Keratinocyte (primary cell): ENCODE measurements around the gene PTPRT. TPM values are rescaled to one million over a fixed set of nuclear protein-coding genes. Genes with fewer than 3 reads are reported as not detected.

ENCODE experiments used
- DNase-seq: peaks from one replicate; pipeline ENCODE4 v3.0.0-alpha.2; 2011; ENCODE audit warnings: low read depth, missing footprints, low spot score
- FAIRE-seq: peaks from 2 replicates; lab custom pipeline; 2011; peaks lifted over from hg19 to GRCh38; lab: Jason Lieb, UNC
- H2AFZ ChIP-seq: 2 replicates; pipeline ENCODE4 v1.6.0; 2012; ENCODE audit warnings: low read length, control low read depth, inconsistent platforms; ENCODE audit not compliant: control insufficient read depth
- H3K27ac ChIP-seq: 2 replicates; pipeline ENCODE4 v1.5.1; 2011; ENCODE audit warnings: low read length; ENCODE audit not compliant: control insufficient read depth, insufficient read depth
- H3K27me3 ChIP-seq: 3 replicates; pipeline ENCODE4 v1.6.0; 2011; ENCODE audit warnings: low read length; ENCODE audit not compliant: control insufficient read depth, insufficient read depth; ENCODE audit errors: extremely low read depth
- H3K36me3 ChIP-seq, 2 experiments: 2 replicates in 1 of 2; 3 replicates in 1 of 2; pipeline ENCODE4 v1.5.1; 2011; ENCODE audit warnings: low read length in 2 of 2, mild to moderate bottlenecking in 1 of 2; ENCODE audit not compliant: control insufficient read depth in 2 of 2, insufficient read depth in 2 of 2; ENCODE audit errors: extremely low read depth in 1 of 2
- H3K4me1 ChIP-seq: 3 replicates; pipeline ENCODE4 v1.5.1; 2011; ENCODE audit warnings: low read length; ENCODE audit not compliant: control insufficient read depth, insufficient read depth; ENCODE audit errors: extremely low read depth
- H3K4me2 ChIP-seq: 3 replicates; pipeline ENCODE4 v1.6.0; 2011; ENCODE audit warnings: low read depth, low read length; ENCODE audit not compliant: control insufficient read depth, insufficient read depth; ENCODE audit errors: extremely low read depth
- H3K4me3 ChIP-seq, 3 experiments: fragments of 200-600 bp in 1 of 3; sonication (generic) in 1 of 3; 2 replicates in 2 of 3; 3 replicates in 1 of 3; pipeline ENCODE4 v1.5.1; 2011 to 2016; ENCODE audit warnings: low read length in 3 of 3, mild to moderate bottlenecking in 3 of 3, control low read depth in 2 of 3, inconsistent platforms in 1 of 3, low read depth in 1 of 3, mixed read lengths in 1 of 3, mixed run types in 1 of 3, moderate library complexity in 1 of 3; ENCODE audit not compliant: control insufficient read depth in 2 of 3, insufficient read depth in 2 of 3; ENCODE audit errors: extremely low read depth in 1 of 3
- H3K79me2 ChIP-seq: 2 replicates; pipeline ENCODE4 v1.6.0; 2012; ENCODE audit warnings: low read length; ENCODE audit not compliant: control insufficient read depth, insufficient read depth
- H3K9ac ChIP-seq: 3 replicates; pipeline ENCODE4 v1.6.0; 2011; ENCODE audit warnings: low read length; ENCODE audit not compliant: control insufficient read depth, insufficient read depth; ENCODE audit errors: extremely low read depth
- H3K9me1 ChIP-seq: 3 replicates; pipeline ENCODE4 v1.6.0; 2011; ENCODE audit warnings: low read length; ENCODE audit not compliant: control insufficient read depth, insufficient read depth; ENCODE audit errors: extremely low read depth
- H3K9me3 ChIP-seq: 2 replicates; pipeline ENCODE4 v1.5.1; 2012; ENCODE audit warnings: low read depth, low read length; ENCODE audit not compliant: control insufficient read depth
- H4K20me1 ChIP-seq: 3 replicates; pipeline ENCODE4 v1.6.0; 2011; ENCODE audit warnings: low read length; ENCODE audit not compliant: control insufficient read depth, insufficient read depth; ENCODE audit errors: extremely low read depth
- EZH2 ChIP-seq: IDR thresholded peaks from one replicate; pipeline ENCODE4 v1.6.1; 2012; ENCODE audit warnings: inconsistent platforms, mild to moderate bottlenecking, low read length, moderate library complexity
- dilution Hi-C: fragments of 300-500 bp; cut with MboI; formaldehyde crosslinking; loops from one replicate; pipeline ENCODE4 v1.7.0; 2020; ENCODE audit warnings: low sequenced_read_pairs; ENCODE audit not compliant: extremely low pct_ligation_motif_present
- polyA plus RNA-seq, 5 experiments: library from polyadenylated mRNA; depleted of rRNA in 3 of 5; stranded (reverse) in 3 of 5; stranded (forward) in 1 of 5; unstranded in 1 of 5; fragments of >200 nt; gene quantifications; 1 replicate in 1 of 5; 2 replicates in 3 of 5; 3 replicates in 1 of 5; pipeline versions ENCODE4 v1.2.1 to v1.2.3, GENCODE V29; 2011 to 2012; ENCODE audit warnings: missing spikeins in 2 of 5, low read depth in 1 of 5, low replicate concordance in 1 of 5
- TF ChIP-seq, protein P1 (sequence below), 3 experiments: IDR thresholded peaks in 1 of 3; conservative IDR thresholded peaks in 1 of 3; optimal IDR thresholded peaks in 1 of 3; 2 replicates in 2 of 3; 3 replicates in 1 of 3; pipeline versions ENCODE3 to v1.5.1; 2011; ENCODE audit warnings: low read length in 3 of 3, mild to moderate bottlenecking in 3 of 3, moderate library complexity in 2 of 3, control low read depth in 1 of 3, inconsistent platforms in 1 of 3; ENCODE audit not compliant: insufficient read depth in 2 of 3; ENCODE audit errors: extremely low read depth in 1 of 3

PTPRT gene
- polyA plus RNA-seq, 1 donor (not counting 4 experiments of a cell fraction or from before 2014, with no cell fraction given) = not detected

DNA sequence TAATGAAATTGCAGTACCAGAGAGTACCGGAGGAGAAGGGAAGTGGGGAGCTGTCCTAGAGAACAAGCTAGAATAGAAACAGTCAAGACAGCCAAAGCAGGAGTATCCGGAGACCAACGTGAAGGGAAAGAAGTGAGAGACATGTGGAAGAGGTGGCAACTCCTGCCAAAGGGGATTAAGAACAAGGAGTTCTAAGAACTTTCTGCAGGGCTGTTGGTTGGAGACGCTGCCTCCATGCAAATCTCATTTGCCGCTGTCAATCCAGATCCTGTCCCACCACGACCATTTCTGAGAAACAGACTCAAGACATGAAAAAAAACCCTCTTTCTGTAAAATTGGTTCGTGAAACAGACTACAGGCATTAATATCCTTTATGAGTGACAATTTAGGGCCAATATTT is 595.7 kb downstream of the PTPRT start:
- Histone ChIP-seq H3K9ac (no peak overlapping the region), H3K36me3 (no peaks in the 10 kb centered on the region), H3K9me3 (no peaks in the 10 kb centered on the region), H4K20me1 (no peaks in the 10 kb centered on the region), H3K4me2 (no peak overlapping the region), H3K27ac (no peak overlapping the region), H3K4me3 (no peak overlapping the region), H2AFZ (no peak overlapping the region), H3K9me1 (no peaks in the 10 kb centered on the region), H3K4me1 (peaks cover under 1% of the 10 kb centered on the region), H3K27me3 (no peaks in the 10 kb centered on the region), H3K79me2 (no peaks in the 10 kb centered on the region)
- dilution Hi-C loops = no loop called here
- no peak for FAIRE-seq
- DNase-seq = no peak
- TF ChIP-seq, protein P1, sequence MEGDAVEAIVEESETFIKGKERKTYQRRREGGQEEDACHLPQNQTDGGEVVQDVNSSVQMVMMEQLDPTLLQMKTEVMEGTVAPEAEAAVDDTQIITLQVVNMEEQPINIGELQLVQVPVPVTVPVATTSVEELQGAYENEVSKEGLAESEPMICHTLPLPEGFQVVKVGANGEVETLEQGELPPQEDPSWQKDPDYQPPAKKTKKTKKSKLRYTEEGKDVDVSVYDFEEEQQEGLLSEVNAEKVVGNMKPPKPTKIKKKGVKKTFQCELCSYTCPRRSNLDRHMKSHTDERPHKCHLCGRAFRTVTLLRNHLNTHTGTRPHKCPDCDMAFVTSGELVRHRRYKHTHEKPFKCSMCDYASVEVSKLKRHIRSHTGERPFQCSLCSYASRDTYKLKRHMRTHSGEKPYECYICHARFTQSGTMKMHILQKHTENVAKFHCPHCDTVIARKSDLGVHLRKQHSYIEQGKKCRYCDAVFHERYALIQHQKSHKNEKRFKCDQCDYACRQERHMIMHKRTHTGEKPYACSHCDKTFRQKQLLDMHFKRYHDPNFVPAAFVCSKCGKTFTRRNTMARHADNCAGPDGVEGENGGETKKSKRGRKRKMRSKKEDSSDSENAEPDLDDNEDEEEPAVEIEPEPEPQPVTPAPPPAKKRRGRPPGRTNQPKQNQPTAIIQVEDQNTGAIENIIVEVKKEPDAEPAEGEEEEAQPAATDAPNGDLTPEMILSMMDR (optimal IDR thresholded peaks at IDR 0.05 in 1 of 3, IDR thresholded peaks at IDR 0.05 in 1 of 3, conservative IDR thresholded peaks at IDR 0.05 in 1 of 3; ENCODE audit: extremely low read depth in 1 of 3, insufficient read depth in 2 of 3, low read length in 3 of 3) = no peak
- no peak for TF ChIP-seq EZH2

DNA sequence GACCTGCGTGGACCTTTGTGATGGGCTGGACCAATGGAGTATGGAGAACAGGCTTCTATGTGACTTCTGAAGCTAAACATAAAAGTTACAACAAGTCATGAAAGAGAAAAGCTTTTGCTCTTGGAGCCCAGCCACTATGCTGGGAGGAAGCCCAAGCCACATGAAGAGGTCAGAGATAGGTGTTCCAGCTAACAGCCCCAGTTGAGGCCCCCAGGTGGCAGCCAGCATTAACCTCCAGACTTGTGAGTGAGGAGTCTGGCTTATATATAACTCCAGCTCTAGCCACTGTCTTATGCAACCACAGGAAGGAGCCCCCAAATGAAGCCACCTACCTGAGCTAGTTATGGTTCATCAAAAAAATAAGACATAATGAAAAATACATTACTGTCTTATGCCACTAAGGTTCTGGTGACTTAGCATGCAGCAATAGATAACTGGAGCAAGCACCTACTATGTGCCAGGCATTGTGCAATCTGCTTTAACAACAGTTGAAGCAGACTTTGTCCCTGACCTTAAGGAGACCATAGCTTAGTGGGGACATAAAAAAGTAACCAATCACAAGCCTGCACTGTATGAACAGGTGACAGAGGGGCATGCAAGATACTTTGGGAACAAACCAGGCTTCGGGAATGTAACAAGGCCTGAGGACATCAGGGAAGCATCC is 599.6 kb downstream of the PTPRT start:
- H3K4me1 ChIP-seq = peaks cover 5% of the 10 kb centered on the region
- H3K79me2 ChIP-seq = no peaks in the 10 kb centered on the region
- H3K4me3 ChIP-seq = no peak overlapping the region
- H2AFZ ChIP-seq = no peak overlapping the region
- H3K4me2 ChIP-seq = no peak overlapping the region
- no peaks in the 10 kb centered on the region for H4K20me1 ChIP-seq
- H3K27me3 ChIP-seq = no peaks in the 10 kb centered on the region
- no peak for TF ChIP-seq EZH2
- TF ChIP-seq, protein P1 (optimal IDR thresholded peaks at IDR 0.05 in 1 of 3, IDR thresholded peaks at IDR 0.05 in 1 of 3, conservative IDR thresholded peaks at IDR 0.05 in 1 of 3; ENCODE audit: extremely low read depth in 1 of 3, insufficient read depth in 2 of 3, low read length in 3 of 3) = no peak
- H3K9ac ChIP-seq = no peak overlapping the region
- no peak overlapping the region for H3K27ac ChIP-seq
- dilution Hi-C loops = no loop called here
- no peaks in the 10 kb centered on the region for H3K36me3 ChIP-seq
- DNase-seq (no peak), FAIRE-seq (no peak)
- H3K9me1 ChIP-seq = no peaks in the 10 kb centered on the region
- H3K9me3 ChIP-seq = no peaks in the 10 kb centered on the region
